ENCODE data around the gene NCAM1. TPM values are rescaled to one million over a fixed set of nuclear protein-coding genes. Genes with fewer than 3 reads are reported as not detected.
A peak's percentile ranks its signal among the peaks of the same experiment; 100 is the strongest.

The NCAM1 gene
- total and polyA plus RNA-seq, 2 of the 13 experiments (the other 11 are each of a cell fraction or from before 2014, with no cell fraction given), result 0.05 TPM; not detected in 1

GRCh38 chr11:113261709-113262475 is 300.7 kb downstream of the NCAM1 start (continued):
- TF ChIP-seq TRAFD1 (CRISPR knock-in tag; IDR thresholded peaks at IDR 0.05; ENCODE audit: borderline replicate concordance) (no peak), ZNF720 (CRISPR knock-in tag; IDR thresholded peaks at IDR 0.05) (no peak), BCL6 (CRISPR knock-in tag; IDR thresholded peaks at IDR 0.05) (no peak), ATF2 (CRISPR knock-in tag; IDR thresholded peaks at IDR 0.05) (no peak), AHR (CRISPR knock-in tag; IDR thresholded peaks at IDR 0.05) (no peak), TP53 (CRISPR knock-in tag; conservative IDR thresholded peaks at IDR 0.05) (no peak), ZBTB20 (CRISPR knock-in tag; IDR thresholded peaks at IDR 0.05; ENCODE audit: borderline replicate concordance, low read depth) (no peak), KLF13 (CRISPR knock-in tag; IDR thresholded peaks at IDR 0.05) (no peak)

GRCh38 chr11:113262594-113262993 is 301.4 kb downstream of the NCAM1 start:
- H3K27me3 ChIP-seq (ENCODE audit: control insufficient read depth in 1 of 2, insufficient read depth in 2 of 2, low read length in 2 of 2), result peaks cover 1 to 28% of the 10 kb centered on the region in 2 experiments; a peak in 3 of 5 replicates
- TF ChIP-seq NFAT5 (CRISPR knock-in tag; IDR thresholded peaks at IDR 0.05) (no peak), ATF6 (CRISPR knock-in tag; conservative IDR thresholded peaks at IDR 0.05) (no peak), CREB1 (IDR thresholded peaks at IDR 0.05) (peak; percentile 34; the same call in 1 of the 2 replicates), CREB1 (CRISPR knock-in tag; IDR thresholded peaks at IDR 0.05) (no peak)
- H3K9ac ChIP-seq (ENCODE audit: insufficient read depth, low read depth, low read length), result no peak overlapping the region
- H3K79me2 ChIP-seq (ENCODE audit: insufficient read depth, low read length), result no peaks in the 10 kb centered on the region
- CTCF ChIA-PET (ENCODE audit: low intra/inter-chr PET ratio, low total read pairs), result no interaction called here
- H3K4me3 ChIP-seq (replicated peaks in 1 of 3; ENCODE audit: insufficient read depth in 1 of 3, low read depth in 2 of 3, low read length in 3 of 3), result no peak overlapping the region
- DNase-seq (ENCODE audit: low spot score) (no peak), FAIRE-seq (no peak), ATAC-seq (no peak)
- no peaks in the 10 kb centered on the region for H4K20me1 ChIP-seq (ENCODE audit: insufficient read depth, low read length)
- H3K27ac ChIP-seq (ENCODE audit: extremely low read length, insufficient read depth, low read length), result no peak overlapping the region
- intact Hi-C loops (cut with micrococcal nuclease; ENCODE audit: unreplicated experiment) (no loop called here), in situ Hi-C loops (cut with HindIII; ENCODE audit: extremely low pct_ligation_motif_present, low pct_unique_long_range_greater_than_20kb) (no loop called here)
- no peaks in the 10 kb centered on the region for H3K4me1 ChIP-seq (ENCODE audit: insufficient read depth, low read length)
- no peaks in the 10 kb centered on the region for H3K36me3 ChIP-seq (replicated peaks in 1 of 2; ENCODE audit: control insufficient read depth in 1 of 2, insufficient read depth in 2 of 2, low read length in 2 of 2)
- no peak overlapping the region for H3K4me2 ChIP-seq (ENCODE audit: low read depth, low read length)
- no peaks in the 10 kb centered on the region for H3K9me3 ChIP-seq (ENCODE audit: low read length)
- POLR2A ChIA-PET, result no interaction called here
- H2AFZ ChIP-seq (ENCODE audit: low read length), result no peak overlapping the region
- no TSS peak for BruUV-seq (replicated peaks)
- 2% methylated on average over 2 of the region's 2 CpGs for WGBS (ENCODE audit: low lambda C conversion rate)
